Gastrocnemius medialis (tissue), 4 donors: ENCODE results near the gene RNASET2. TPM values are rescaled to one million over a fixed set of nuclear protein-coding genes. Genes with fewer than 3 reads are reported as not detected.
"Not testable (repeated sequence)": the region's sequence is repeated elsewhere in the genome, so short reads cannot be mapped to it uniquely, and the experiment has no call there.

ENCODE experiments used
- ATAC-seq, 2 donors: fragments of 150-250 bp; one replicate each; pipeline ENCODE4 v1.9.1; 2016
- DNase-seq, 2 donors: peaks; one replicate each; pipeline ENCODE4 v3.0.0-alpha.2; 2019
- H3K27ac ChIP-seq, 4 donors: fragments of 200-600 bp; sonication (generic); 1 replicate in 1 of 4; 2 replicates in 3 of 4; pipeline ENCODE4 v1.5.1; 2016 to 2018; ENCODE audit warnings: mild to moderate bottlenecking in 2 of 4, moderate library complexity in 1 of 4
- H3K27me3 ChIP-seq, 3 donors: fragments of 200-600 bp; sonication (generic) in 2 of 3; 1 replicate in 1 of 3; 2 replicates in 2 of 3; pipeline versions ENCODE4 v1.5.1 to v1.6.0; 2016 to 2019; ENCODE audit warnings: mild to moderate bottlenecking in 1 of 3, moderate library complexity in 1 of 3
- H3K36me3 ChIP-seq, 2 donors: fragments of 200-600 bp; sonication (generic) in 1 of 2; one replicate each; pipeline ENCODE4 v1.5.1; 2017 to 2018
- H3K4me1 ChIP-seq, 2 donors: fragments of 200-600 bp; sonication (generic) in 1 of 2; one replicate each; pipeline ENCODE4 v1.5.1; 2016 to 2017; ENCODE audit warnings: mild to moderate bottlenecking in 2 of 2
- H3K4me3 ChIP-seq, 4 donors: fragments of 200-600 bp; sonication (generic) in 3 of 4; 1 replicate in 1 of 4; 2 replicates in 3 of 4; pipeline ENCODE4 v1.5.1; 2016 to 2019; ENCODE audit warnings: mild to moderate bottlenecking in 2 of 4
- H3K9me3 ChIP-seq, 3 donors: fragments of 200-600 bp; sonication (generic) in 2 of 3; 1 replicate in 1 of 3; 2 replicates in 2 of 3; pipeline ENCODE4 v1.5.1; 2016 to 2019
- POLR2A ChIP-seq, 2 donors: fragments of 450-650 bp; IDR thresholded peaks; one replicate each; pipeline ENCODE4 v1.6.1; 2017; ENCODE audit warnings: antibody characterized with exemption in 2 of 2, mild to moderate bottlenecking in 2 of 2, moderate library complexity in 2 of 2
- in situ Hi-C, 4 donors: fragments of 200-750 bp; cut with MboI; loops; one replicate each; pipeline versions ENCODE4 v1.15.0 to v1.8.0; 2017; ENCODE audit warnings: low sequenced_read_pairs in 4 of 4
- intact Hi-C: fragments of 100-400 bp; cut with DNase I; formaldehyde crosslinking; loops from one replicate; pipeline ENCODE4 v1.15.1; 2023; ENCODE audit warnings: low total_unique reads
- microRNA-seq, 2 donors: library from miRNA; unstranded; fragments of <30 nt; microRNA quantifications; one replicate each; pipeline ENCODE4, GENCODE V29; 2016; ENCODE audit warnings: borderline replicate concordance in 2 of 2
- total RNA-seq, 4 donors: library from RNA; depleted of rRNA; stranded (reverse); fragments of >200 nt; gene quantifications; one replicate each; pipeline versions ENCODE4 v1.1.0 to v1.2.3, GENCODE V29; 2016
- TF ChIP-seq, protein P1 (sequence below), 5 experiments: fragments of 450-650 bp in 3 of 5; fragments of 200-600 bp in 2 of 5; sonication (generic) in 2 of 5; IDR thresholded peaks in 4 of 5; conservative IDR thresholded peaks in 1 of 5; 1 replicate in 4 of 5; 2 replicates in 1 of 5; pipeline ENCODE4 v1.5.1; 2016 to 2019; ENCODE audit warnings: antibody characterized with exemption in 5 of 5, mild to moderate bottlenecking in 3 of 5, moderate library complexity in 3 of 5

RNASET2 gene
- total RNA-seq, 4 donors from 2014 or later = 4.9 to 9.6 (median 6.5) TPM

DNA sequence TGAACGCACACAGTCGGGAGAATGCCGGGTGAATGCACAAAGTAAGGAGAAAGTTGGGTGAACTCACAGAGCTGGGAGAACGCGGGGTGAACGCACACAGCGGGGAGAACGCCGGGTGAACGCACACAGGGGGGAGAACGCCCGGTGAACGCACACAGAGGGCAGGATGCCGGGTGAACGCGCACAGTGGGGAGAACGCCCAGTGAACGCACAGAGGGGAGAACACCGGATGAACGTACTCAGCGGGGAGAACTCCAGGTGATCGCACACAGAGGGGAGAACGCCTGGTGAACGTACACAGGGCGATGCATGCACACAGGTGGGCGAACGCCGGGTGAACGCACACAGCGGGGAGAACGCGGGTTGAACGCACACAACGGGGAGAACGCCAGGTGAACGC is 57.4 kb downstream of the RNASET2 start:
- no peaks in the 10 kb centered on the region for H3K9me3 ChIP-seq
- H3K27ac ChIP-seq = no peak overlapping the region
- H3K36me3 ChIP-seq = no peaks in the 10 kb centered on the region
- intact Hi-C loops = no loop called here
- TF ChIP-seq, protein P1, sequence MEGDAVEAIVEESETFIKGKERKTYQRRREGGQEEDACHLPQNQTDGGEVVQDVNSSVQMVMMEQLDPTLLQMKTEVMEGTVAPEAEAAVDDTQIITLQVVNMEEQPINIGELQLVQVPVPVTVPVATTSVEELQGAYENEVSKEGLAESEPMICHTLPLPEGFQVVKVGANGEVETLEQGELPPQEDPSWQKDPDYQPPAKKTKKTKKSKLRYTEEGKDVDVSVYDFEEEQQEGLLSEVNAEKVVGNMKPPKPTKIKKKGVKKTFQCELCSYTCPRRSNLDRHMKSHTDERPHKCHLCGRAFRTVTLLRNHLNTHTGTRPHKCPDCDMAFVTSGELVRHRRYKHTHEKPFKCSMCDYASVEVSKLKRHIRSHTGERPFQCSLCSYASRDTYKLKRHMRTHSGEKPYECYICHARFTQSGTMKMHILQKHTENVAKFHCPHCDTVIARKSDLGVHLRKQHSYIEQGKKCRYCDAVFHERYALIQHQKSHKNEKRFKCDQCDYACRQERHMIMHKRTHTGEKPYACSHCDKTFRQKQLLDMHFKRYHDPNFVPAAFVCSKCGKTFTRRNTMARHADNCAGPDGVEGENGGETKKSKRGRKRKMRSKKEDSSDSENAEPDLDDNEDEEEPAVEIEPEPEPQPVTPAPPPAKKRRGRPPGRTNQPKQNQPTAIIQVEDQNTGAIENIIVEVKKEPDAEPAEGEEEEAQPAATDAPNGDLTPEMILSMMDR (IDR thresholded peaks at IDR 0.05 in 4 of 5, conservative IDR thresholded peaks at IDR 0.05 in 1 of 5) = no peak
- no peak for TF ChIP-seq POLR2A (IDR thresholded peaks at IDR 0.05)
- no peaks in the 10 kb centered on the region for H3K4me1 ChIP-seq
- ATAC-seq (no peak), DNase-seq (no peak)
- in situ Hi-C loops = no loop called here
- H3K27me3 ChIP-seq = peaks cover 0 to 10% (median 0%) of the 10 kb centered on the region in 3 donors
- H3K4me3 ChIP-seq = no peak overlapping the region

DNA sequence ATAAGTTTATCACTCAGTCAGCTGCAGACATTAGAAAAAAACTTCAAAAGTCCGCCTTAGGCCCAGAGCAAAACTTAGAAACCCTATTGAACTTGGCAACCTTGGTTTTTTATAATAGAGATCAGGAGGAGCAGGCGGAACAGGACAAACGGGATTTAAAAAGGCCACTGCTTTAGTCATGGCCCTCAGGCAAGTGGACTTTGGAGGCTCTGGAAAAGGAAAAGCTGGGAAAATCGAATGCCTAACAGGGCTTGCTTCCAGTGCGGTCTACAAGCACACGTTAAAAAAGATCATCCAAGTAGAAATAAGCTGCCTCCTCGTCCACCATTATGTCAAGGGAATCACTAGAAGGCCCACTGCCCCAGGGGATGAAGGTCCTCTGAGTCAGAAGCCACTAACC is 61.7 kb downstream of the RNASET2 start:
- H3K4me1 ChIP-seq, H3K4me3 ChIP-seq, DNase-seq, H3K27me3 ChIP-seq, in situ Hi-C loops, intact Hi-C loops, H3K36me3 ChIP-seq, H3K27ac ChIP-seq, ATAC-seq, H3K9me3 ChIP-seq: not testable (repeated sequence)

DNA sequence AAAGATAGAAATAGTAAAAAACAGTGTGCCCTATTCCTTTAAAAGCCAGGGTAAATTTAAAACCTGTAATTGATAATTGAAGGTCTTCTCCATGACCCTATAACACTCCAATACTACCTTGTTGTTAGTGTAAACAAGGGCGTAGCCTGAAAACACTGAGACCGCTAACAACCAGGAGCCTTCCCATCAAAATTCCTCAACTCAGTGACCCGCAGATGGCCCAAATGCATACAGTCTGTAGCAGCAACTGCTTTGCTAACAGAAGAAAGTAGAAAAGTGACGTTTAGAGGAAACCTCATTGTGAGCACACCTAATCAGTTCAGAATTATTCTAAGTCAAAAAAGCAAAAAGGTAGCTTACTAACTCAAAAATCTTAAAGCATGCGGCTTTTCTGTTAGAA is 63.9 kb downstream of the RNASET2 start:
- H3K36me3 ChIP-seq, ATAC-seq, in situ Hi-C loops, H3K27me3 ChIP-seq, intact Hi-C loops, H3K4me1 ChIP-seq, H3K4me3 ChIP-seq, DNase-seq, H3K27ac ChIP-seq, H3K9me3 ChIP-seq: not testable (repeated sequence)

DNA sequence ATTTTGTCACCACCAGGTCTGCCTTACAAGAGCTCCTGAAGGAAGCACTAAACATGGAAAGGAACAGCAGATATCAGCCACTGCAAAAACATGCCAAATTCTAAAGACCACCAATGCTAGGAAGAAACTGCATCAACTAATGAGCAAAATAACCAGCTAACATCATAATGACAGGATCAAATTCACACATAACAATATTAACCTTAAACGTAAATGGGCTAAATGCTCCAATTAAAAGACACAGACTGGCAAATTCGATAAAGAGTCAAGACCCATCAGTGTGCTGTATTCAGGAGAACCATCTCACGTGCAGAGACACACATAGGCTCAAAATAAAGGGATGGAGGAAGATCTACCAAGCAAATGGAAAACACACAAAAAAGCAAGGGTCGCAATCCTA is 69.6 kb downstream of the RNASET2 start:
- H3K36me3 ChIP-seq, H3K4me1 ChIP-seq, intact Hi-C loops, DNase-seq, H3K27me3 ChIP-seq, H3K9me3 ChIP-seq, in situ Hi-C loops, H3K27ac ChIP-seq, H3K4me3 ChIP-seq, ATAC-seq: not testable (repeated sequence)

DNA sequence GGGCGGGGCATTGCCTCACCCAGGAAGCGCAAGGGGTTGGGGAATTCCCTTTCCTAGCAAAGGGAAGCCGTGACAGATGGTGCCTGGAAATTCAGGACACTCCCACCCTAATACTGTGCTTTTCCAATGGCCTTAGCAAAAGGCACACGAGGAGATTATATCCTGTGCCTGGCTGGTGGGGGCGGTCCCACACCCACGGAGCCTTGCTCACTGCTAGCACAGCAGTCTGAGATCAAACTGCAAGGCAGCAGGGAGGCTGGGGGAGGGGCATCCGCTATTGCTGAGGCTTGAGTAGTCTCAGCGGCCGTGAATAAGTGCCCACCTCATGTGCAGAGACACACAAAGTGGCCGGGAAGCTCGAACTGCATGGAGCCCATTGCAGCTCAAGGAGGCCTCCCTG is 71.4 kb downstream of the RNASET2 start:
- H3K27ac ChIP-seq, ATAC-seq, in situ Hi-C loops, DNase-seq, intact Hi-C loops, H3K9me3 ChIP-seq, H3K4me3 ChIP-seq, H3K27me3 ChIP-seq, H3K4me1 ChIP-seq, H3K36me3 ChIP-seq: not testable (repeated sequence)

DNA sequence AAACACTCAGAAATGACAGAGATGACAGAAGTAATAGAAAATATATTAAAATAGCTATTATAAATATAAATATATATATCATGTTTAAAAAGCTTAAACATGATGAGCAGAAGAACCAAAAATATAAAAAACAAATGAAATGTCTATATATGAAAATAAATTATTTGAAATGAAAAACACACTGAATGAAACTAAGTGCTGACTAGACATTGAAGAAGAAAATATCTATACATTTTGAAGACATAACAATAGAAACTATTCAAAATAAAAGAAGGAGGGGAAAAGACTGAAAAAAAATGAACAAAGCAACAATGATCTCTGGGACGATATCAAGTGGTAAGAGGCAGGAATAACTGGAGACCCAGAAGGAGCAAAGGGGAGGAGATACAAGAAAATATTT is 76.8 kb downstream of the RNASET2 start:
- H3K27ac ChIP-seq = no peak overlapping the region
- H3K9me3 ChIP-seq = no peaks in the 10 kb centered on the region
- no peaks in the 10 kb centered on the region for H3K4me1 ChIP-seq
- no peaks in the 10 kb centered on the region for H3K27me3 ChIP-seq
- H3K4me3 ChIP-seq = no peak overlapping the region
- no peaks in the 10 kb centered on the region for H3K36me3 ChIP-seq
- no peak for DNase-seq
- in situ Hi-C loops = no loop called here
- intact Hi-C loops = no loop called here
- ATAC-seq = no peak
- TF ChIP-seq, protein P1 (IDR thresholded peaks at IDR 0.05 in 4 of 5, conservative IDR thresholded peaks at IDR 0.05 in 1 of 5) = no peak
- no peak for TF ChIP-seq POLR2A (IDR thresholded peaks at IDR 0.05)

Small RNAs within 50 kb of the gene (microRNA-seq; reads per million reads assigned to microRNA genes)
- gene MIR3939 = 0 reads per million in 2 donors

Other genes with a start within 250 kb of the RNASET2 start
- 1 to 10 TPM; 4.4 to 8.3 (median 5.9) TPM for gene CEP43, start 42.8 kb upstream of the RNASET2 start, total RNA-seq
- gene CCR6, start 166.5 kb upstream of the RNASET2 start, total RNA-seq = not detected
- gene GPR31, start 201.4 kb upstream of the RNASET2 start, total RNA-seq = not detected